ENCODE data around the gene KIF25.
"Not testable (repeated sequence)": the region's sequence is repeated elsewhere in the genome, so short reads cannot be mapped to it uniquely, and the experiment has no call there.

The KIF25 gene

GRCh38 chr6:167976116-167976657, 21.3 kb upstream of the KIF25 start:
- not testable (repeated sequence) for DNase-seq

- DNase-seq, result no peak
Observed at GRCh38 chr6:167976708-167977107, 20.8 kb upstream of the KIF25 start.

DNA sequence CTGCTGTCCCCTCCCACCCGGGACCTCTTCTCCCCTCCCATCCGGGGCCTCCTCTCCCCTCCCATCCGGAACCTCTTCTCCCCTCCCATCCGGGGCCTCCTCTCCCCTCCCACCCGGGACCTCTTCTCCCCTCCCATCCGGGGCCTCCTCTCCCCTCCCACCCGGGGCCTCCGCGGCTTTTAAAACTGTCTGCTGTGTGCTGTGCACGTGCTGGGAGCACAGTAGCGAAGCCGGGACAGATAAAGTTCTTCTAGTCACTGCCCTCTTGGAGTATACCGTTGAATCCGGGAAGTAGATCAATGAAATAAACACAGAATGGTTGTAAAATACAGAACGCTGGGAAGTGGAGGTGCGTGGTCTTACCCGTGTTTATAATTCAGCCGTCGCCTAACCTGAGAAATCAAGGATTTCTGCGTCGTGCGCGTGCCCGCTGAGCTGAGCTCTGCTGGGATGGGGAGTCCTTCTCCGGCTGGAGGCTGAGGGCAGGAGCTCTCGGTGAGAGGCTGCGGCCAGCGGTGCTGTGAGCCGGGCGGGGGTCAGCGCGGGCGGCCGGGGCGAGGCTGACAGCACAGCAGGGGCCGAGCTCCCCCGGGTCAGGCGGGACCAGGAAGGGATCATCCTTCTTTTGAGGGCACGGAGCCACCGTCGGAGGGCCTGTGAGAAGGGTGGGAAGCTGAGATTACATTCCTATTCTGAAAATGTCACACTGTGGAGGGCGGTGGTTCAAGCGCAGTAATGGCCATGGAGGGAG, 19.6 kb upstream of the KIF25 start:
- DNase-seq, result no peak

DNA sequence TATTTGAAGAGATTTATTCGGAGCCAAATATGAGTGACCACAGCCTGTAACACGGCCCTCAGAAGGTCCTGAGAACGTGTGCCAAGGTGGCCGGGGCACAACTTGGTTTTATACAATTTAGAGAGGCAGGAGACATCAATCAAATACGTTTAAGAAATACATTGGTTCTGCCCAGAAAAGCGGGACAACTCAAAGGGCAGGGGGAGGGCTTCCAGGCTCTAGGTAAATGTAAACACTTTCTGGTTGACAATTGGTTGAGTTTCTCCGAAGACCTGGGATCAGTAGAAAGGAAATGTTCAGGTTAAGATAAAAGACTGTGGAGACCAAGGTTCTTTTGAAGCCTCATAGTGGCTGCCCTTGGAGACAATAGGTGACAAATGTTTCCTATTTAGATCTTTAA, 18.9 kb upstream of the KIF25 start:
- no peak for DNase-seq

DNA sequence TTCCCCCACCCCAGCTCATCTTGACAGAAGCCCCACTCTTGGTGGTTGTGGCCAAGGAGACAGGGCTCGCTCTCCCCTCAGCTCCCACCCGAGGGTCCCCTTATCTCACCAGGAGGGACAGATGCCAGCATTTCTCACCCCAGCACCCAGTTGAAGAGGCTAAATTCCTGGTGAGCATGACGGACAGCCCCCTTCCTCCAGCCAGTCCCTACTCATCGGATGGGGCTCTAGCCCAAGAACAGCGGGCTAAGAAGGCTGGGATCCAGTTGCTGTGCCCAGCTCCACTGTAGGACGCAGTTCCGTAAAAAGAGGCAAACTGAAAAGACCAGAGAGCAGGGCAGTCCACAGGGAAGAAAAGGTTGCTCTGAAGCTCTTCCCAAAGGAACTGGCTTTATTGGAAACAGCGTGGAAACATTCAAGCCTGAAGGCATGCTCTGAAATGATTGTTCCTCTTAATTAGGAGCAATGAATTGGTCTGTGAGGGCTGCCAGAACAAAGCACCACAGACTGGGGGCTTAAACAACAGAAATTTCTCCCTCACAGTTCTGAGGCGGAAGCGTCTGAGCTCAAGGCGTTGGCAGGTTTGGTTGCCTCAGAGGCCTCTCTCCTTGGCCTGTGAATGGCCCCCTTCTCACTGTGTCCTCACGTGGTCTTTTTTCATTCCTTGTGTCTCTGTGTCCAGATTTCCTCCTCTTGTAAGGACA, 17.9 kb upstream of the KIF25 start:
- no peak for DNase-seq

DNA sequence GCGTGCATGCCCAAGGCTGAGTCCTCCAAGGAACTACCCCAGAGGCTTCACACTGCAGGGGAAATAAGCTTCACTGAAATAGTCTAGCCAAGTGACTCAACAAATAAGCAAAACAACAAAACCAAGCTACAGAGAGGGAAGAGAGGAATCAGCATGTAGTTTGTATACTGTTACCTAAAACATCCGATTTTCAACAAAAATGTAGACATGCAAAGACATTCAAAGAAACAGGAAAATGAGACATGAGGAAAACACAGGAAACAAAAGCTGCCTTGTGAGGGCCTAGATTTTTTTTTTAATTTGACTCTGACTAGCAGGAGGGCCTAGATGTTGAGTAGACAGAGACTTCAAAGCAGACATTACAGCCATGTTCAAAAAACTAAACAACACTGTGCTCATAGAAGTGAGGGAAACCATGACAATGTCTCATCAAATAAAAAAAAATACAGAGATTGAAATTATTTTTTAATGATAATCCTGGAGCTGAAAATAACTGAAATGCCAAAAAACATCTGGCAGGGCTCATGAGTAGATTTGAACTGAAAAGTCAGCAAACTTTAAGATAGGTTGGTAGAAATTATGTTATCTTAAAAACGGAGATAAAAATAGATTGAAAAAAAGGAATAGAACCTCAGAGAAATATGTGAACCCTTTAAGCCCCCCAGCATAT, 16.4 kb upstream of the KIF25 start:
- no peak for DNase-seq

- no peak for DNase-seq
Observed at GRCh38 chr6:167981916-167982462, 15.5 kb upstream of the KIF25 start.

DNA sequence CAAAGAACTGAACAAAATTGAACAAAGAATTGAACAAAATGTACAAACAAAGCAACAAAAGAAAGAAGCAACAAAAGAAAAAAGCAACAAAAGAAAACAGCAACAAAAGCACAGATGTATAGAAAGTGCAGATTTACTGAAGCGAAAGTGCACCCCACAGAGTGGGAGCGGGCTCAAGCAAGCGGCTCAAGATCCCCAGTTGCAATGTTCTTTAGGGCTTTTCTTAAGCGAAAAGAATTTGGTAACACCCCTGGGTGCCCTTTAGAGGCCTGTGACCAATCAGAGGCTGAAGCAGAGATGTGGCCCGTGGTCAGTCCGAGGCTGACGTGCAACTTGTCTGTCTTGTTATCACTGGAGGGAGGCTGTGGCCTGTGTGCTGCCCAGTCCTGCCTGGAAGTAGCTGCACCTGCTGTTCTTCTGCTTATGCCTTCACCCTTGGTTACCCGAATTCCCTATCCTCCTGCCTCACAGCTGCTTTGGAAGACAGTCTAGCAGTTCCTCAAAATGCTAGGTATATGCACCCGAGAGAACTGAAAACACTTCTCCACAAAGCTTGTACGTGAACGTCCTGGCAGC, 13.2 kb upstream of the KIF25 start:
- no peak for DNase-seq

DNA sequence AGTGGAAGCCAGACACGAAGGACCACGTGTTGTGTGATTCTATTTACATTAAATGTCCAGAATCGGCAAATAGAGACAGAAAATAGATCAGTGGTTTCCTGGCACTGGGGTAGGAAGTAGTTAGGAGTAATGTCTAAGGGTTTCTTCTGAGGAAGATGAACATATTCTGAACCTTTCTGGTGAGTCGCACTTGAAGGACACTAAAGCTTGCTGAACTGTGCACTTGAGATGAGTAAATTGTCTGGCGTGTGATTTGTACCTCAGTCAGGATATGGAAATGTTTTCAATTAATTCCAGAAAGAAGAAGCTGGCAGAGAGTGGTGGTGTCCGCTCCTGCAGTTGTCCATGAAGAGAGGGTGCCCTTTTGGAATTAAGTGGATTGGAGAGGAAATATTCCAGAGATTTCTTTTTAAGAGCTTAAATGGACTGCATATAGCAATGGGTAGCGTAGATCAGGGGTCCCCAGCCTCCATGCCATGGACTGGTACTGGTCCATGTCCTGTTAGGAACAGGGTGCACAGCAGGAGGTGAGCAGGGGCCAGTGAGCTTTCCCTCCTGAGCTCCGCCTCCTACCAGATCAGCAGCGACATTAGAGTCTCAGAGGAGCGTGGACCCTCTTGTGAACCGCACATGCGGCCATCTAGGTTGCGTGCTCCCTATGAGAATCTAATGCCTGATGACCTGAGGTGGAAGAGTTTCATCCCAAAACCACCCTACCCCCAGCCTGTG, 12.4 kb upstream of the KIF25 start:
- no peak for DNase-seq

GRCh38 chr6:167985911-167986595, 11.4 kb upstream of the KIF25 start:
- DNase-seq, result no peak

DNA sequence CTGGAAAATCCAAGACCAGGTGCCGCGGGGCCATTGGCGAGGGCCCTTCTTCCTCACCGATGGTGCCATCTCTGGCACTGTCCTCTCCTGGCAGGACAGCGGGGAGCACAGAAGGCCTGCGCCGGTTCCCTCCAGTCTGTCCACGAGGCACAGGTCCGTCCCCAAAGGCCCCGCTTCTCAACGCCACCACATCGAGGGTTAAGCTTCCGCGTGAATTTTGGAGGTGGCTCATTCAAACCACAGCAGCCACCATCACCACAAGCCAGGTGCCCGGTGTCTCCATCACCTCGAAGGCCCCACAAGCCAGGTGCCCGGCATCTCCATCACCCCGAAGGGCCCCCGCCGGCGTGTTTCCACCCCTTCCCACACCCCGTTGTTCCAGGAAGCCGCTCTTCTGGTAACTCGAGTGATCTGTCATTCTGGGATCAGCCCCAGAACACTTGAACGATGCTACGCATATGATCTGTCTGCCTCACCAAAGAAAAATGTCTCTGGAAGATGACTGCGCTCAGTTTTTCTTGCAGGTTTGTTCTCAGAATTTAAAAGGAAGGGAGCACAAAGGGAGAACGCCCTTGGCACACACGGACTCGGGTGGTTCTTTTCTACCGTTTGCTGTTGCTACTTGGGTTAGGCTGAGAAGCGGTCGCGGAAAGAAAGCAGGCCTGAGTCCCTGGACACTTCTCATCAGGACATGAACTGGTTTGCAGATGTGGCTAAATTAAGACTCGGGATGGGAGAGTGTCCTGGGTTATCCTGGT, 9.9 kb upstream of the KIF25 start:
- DNase-seq, result no peak

DNA sequence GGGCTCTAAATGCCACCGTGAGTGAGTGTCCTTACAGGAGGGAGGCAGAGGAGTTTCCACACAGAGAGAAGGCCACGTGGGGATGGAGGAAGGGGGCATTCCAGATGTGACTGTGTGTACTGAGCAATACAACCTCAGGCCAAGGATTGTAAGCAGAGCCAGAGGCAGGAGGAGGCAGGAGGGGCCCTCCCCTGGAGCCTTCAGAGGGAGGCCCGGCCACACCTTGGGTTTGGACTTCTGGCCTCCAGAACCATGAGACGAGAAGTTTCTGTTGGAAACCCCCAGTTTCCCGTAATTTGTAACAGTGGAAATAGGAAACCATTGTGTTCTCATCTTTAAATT, 9.3 kb upstream of the KIF25 start:
- DNase-seq, result no peak

DNA sequence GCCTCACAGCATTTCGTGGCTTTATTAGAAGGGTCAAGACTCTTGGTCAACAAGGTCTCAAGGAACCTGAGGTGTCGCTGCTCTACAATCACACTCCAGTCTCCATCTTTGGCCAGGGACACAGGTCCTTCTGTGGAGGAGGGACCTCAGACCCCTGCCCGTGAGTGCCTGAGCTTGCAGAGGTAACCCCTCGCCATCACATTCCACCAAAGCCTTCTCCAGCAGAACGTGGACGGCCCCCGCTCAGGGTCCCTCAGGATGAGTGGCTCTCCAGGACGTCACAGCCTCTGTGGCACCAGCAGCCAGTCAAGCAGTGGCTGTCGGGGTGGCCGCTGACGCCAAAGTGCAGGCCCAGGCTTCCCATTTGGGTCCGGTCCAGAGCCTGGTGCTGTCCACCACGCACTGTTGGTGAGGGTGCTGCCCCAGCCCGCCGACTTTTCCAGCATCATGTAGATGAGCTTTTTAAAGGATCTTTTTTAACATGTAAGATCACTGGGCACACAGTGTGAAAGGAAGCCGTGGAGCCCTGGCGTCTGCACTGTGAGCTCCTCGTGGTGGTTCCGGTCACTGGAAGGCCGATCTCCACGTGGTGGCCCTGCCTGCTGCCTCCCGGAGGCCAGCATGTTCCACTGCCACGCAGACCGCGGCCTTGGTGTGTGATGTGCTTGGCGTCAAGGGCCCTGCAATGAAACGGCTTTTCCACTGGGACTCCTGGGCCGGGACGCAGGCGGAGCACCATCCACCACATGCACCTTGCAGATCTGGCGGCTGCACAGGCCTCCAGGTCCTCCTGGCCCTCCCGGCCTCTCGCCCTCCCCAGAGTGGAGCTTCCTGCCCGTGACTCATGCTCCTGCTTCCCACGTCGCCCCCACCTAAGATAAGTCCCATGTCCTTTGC, 8.3 kb upstream of the KIF25 start:
- no peak for DNase-seq

DNA sequence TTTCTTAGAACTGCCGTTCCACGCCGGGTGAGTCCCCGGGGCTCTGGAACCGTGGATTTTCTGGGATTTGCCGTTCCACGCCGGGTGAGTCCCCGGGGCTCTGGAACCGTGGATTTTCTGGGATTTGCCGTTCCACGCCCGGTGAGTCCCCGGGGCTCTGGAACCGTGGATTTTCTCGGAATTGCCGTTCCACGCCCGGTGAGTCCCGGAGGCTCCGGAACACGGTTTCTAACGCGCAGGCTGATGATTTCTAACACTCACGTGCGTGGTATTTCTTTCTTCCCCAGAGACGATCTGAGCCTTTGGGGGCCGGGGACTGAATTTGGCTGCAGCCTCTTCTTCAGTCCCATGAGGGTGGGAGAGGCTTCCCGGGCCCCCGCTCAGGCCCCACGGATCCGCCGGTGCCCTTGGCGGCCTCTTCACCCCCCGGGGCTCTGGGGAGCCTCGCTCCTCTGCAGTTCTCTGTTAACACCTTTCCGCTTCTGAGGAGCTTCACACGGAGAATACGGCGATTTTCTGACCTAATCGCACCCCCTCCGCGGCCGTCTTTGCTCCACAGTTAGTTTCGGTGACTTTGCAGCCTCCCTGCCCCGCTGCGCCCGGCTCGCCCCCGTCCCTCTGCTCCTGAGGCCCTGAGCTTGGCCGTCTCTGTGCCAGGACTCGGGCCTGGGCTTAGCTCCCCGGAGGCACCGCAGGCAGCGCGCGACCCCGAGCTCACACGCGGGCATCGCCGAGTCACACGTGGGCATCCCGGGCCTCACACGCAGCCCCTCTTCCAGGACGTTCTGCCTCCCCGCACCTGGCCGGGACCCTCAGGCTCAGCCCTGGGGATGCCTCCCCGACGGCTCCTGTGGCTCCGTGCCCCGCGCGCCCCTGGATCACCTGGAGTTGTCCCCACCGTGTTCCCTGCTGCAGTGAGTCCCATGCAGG, 7.2 kb upstream of the KIF25 start:
- DNase-seq, result no peak

DNA sequence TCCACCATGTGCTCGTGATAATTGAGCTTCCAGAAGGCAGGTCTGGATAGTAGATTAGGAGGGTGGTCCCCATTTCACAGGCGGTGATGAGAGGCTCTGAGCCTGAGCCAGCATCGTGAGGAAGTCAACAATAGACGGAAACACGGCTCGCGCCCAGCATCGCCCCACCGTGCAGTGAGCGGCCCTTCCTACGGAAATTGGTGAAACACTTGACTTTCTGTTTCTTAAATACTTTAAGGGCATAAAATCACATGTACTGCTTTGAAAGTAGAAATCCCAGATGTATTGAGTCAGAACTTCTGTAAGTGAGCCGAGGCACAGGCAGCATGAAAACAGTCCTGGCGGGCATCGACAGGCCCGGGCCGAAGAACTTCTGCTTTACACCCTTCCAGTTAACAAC, 4.3 kb upstream of the KIF25 start:
- DNase-seq, result no peak

- no peak for DNase-seq
Observed at GRCh38 chr6:167993831-167994230, 3.6 kb upstream of the KIF25 start.

DNA sequence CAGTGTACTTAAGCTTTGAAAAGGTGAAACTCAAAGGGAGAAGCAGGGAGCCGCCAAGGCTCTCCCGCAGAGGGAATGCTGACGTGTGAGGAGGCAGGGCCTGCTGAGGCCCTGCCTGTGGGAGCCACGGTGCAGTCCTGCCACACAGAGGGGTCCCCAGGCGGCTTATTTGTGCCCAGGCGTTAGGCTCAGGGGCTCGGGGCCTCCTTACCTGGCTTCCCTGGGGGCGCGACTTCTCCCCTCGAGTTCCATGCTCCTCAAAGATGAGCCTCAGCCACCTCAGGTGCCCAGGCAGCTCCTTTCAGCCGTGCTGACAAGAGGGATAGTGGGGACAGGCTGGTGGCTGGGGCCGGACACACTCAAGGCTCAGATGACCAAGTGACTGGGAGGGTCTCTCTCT, 2.2 kb upstream of the KIF25 start:
- no peak for DNase-seq

- DNase-seq, result no peak
Observed at GRCh38 chr6:167995731-167996151, 1.7 kb upstream of the KIF25 start.

All from hematopoietic multipotent progenitor cell treated with erythropoietin and hydrocortisone succinate and interleukin-3 and kit ligand, for 6 days (in vitro differentiated cells).